GM18508 (cell line): Measurements from ENCODE around the gene SKP1.

Experiments used
- ATAC-seq: cut with Tn5 transposase; IDR thresholded peaks from one replicate; pipeline ENCODE4 v1.9.1; 2021; ENCODE audit warnings: moderate number of reproducible peaks; ENCODE audit not compliant: insufficient read depth, unreplicated experiment

SKP1 gene

GRCh38 chr5:134115806-134116175 lies 61.0 kb downstream of the SKP1 start:
- no peak for ATAC-seq

- no peak for ATAC-seq
Observed at GRCh38 chr5:134114886-134115805, 61.6 kb downstream of the SKP1 start.

GRCh38 chr5:134113902-134114875 lies 62.6 kb downstream of the SKP1 start, which contains the start of gene TCF7:
TSS of gene TCF7 (plus strand) at chr5:134114681. CDS start at chr5:134114907, 226 bp downstream.
- no peak for ATAC-seq

- no peak for ATAC-seq
Observed at GRCh38 chr5:134113363-134113889, 63.3 kb downstream of the SKP1 start.

- ATAC-seq: no peak
Observed at GRCh38 chr5:134112726-134113362, 63.9 kb downstream of the SKP1 start.

GRCh38 chr5:134111741-134112647 lies 64.8 kb downstream of the SKP1 start:
- no peak for ATAC-seq

GRCh38 chr5:134110382-134110781 lies 66.4 kb downstream of the SKP1 start:
- no peak for ATAC-seq

- ATAC-seq: no peak
Observed at GRCh38 chr5:134107779-134108178, 69.0 kb downstream of the SKP1 start.

- no peak for ATAC-seq
Observed at GRCh38 chr5:134106991-134107701, 69.6 kb downstream of the SKP1 start.

- no peak for ATAC-seq
Observed at GRCh38 chr5:134103998-134104654, 72.6 kb downstream of the SKP1 start.

- ATAC-seq: no peak
Observed at GRCh38 chr5:134103397-134103796, 73.4 kb downstream of the SKP1 start.

- ATAC-seq: no peak
Observed at GRCh38 chr5:134101686-134102439, 74.9 kb downstream of the SKP1 start.

- ATAC-seq: peak; percentile 65
Observed at GRCh38 chr5:134100283-134101091, 76.3 kb downstream of the SKP1 start.

- no peak for ATAC-seq
Observed at GRCh38 chr5:134099939-134100282, 76.8 kb downstream of the SKP1 start.

- no peak for ATAC-seq
Observed at GRCh38 chr5:134099288-134099872, 77.4 kb downstream of the SKP1 start.
